HepG2 (cell line): ENCODE data around the gene CMPK1. TPM values are rescaled to one million over a fixed set of nuclear protein-coding genes. Genes with fewer than 3 reads are reported as not detected.

Experiments used
- CENPT ChIP-seq: sonication (generic); formaldehyde crosslinking; IDR thresholded peaks from 2 replicates; pipeline ENCODE4 v1.8.0; 2022; ENCODE audit warnings: low read depth, mild to moderate bottlenecking, moderate library complexity, missing genetic modification reagents
- EEA1 ChIP-seq: sonication (generic); formaldehyde crosslinking; IDR thresholded peaks from 2 replicates; pipeline ENCODE4 v1.5.1; 2020; ENCODE audit warnings: mild to moderate bottlenecking, missing genetic modification reagents, borderline replicate concordance
- EHMT2 ChIP-seq: fragments of 200-600 bp; sonication (generic); IDR thresholded peaks from 2 replicates; pipeline ENCODE4 v1.7.0; 2017; ENCODE audit warnings: antibody characterized with exemption, low read depth, low read length, borderline replicate concordance
- ETV5 ChIP-seq: IDR thresholded peaks from 2 replicates; pipeline ENCODE4 v1.6.1; 2018; ENCODE audit warnings: missing biosample characterization, missing genetic modification reagents, inconsistent platforms, borderline replicate concordance
- HNF4A ChIP-seq: sonication (generic); formaldehyde crosslinking; IDR thresholded peaks from 2 replicates; pipeline ENCODE4 v1.4.0; 2020; ENCODE audit warnings: missing genetic modification reagents
- KAT8 ChIP-seq: IDR thresholded peaks from 2 replicates; pipeline ENCODE4 v1.6.1; 2016; ENCODE audit warnings: missing genetic modification reagents, missing compliant biosample characterization
- MXD4 ChIP-seq: IDR thresholded peaks from 2 replicates; pipeline ENCODE4 v1.6.1; 2016; ENCODE audit warnings: mild to moderate bottlenecking, missing biosample characterization, missing genetic modification reagents
- MYC ChIP-seq: sonication (generic); formaldehyde crosslinking; IDR thresholded peaks from 2 replicates; pipeline ENCODE4 v1.9.0; 2021; ENCODE audit warnings: missing genetic modification reagents, borderline replicate concordance
- NFKB2 ChIP-seq: sonication (generic); formaldehyde crosslinking; IDR thresholded peaks from 2 replicates; pipeline ENCODE4 v1.4.0; 2020; ENCODE audit warnings: missing genetic modification reagents, borderline replicate concordance
- PRMT3 ChIP-seq: sonication (generic); formaldehyde crosslinking; IDR thresholded peaks from 2 replicates; pipeline ENCODE4 v1.8.1; 2022; ENCODE audit warnings: low read depth, mild to moderate bottlenecking, moderate library complexity, missing genetic modification reagents, borderline replicate concordance
- RBM22 ChIP-seq: fragments of 200-400 bp; formaldehyde crosslinking; optimal IDR thresholded peaks from 2 replicates; pipeline ENCODE3; 2017; ENCODE audit warnings: mild to moderate bottlenecking, low read length, moderate library complexity
- SP4 ChIP-seq: sonication (generic); formaldehyde crosslinking; IDR thresholded peaks from 2 replicates; pipeline ENCODE4 v1.8.1; 2023; ENCODE audit warnings: mild to moderate bottlenecking, missing genetic modification reagents
- SSRP1 ChIP-seq: IDR thresholded peaks from 2 replicates; pipeline ENCODE4 v1.6.1; 2016; ENCODE audit warnings: control low read depth
- TBL1XR1 ChIP-seq: fragments of 150-350 bp; IDR thresholded peaks from 2 replicates; pipeline ENCODE4 v1.6.1; 2014; ENCODE audit warnings: borderline replicate concordance, low read length; ENCODE audit not compliant: partially characterized antibody
- TBX2 ChIP-seq: sonication (generic); formaldehyde crosslinking; IDR thresholded peaks from 2 replicates; pipeline ENCODE4 v1.5.0; 2020; ENCODE audit warnings: missing genetic modification reagents, mild to moderate bottlenecking, borderline replicate concordance
- ZFP1 ChIP-seq: IDR thresholded peaks from 2 replicates; pipeline ENCODE4 v1.6.1; 2016
- ZKSCAN8 ChIP-seq: IDR thresholded peaks from 2 replicates; pipeline ENCODE4 v1.6.1; 2016; ENCODE audit warnings: borderline replicate concordance, missing genetic modification reagents, missing compliant biosample characterization
- ZNF619 ChIP-seq: sonication (generic); formaldehyde crosslinking; IDR thresholded peaks from 2 replicates; pipeline ENCODE4 v1.4.0; 2020; ENCODE audit warnings: mild to moderate bottlenecking, missing genetic modification reagents
- ZNF644 ChIP-seq: IDR thresholded peaks from 2 replicates; pipeline ENCODE4 v1.6.1; 2016; ENCODE audit warnings: low read depth
- ZNF75D ChIP-seq: sonication (generic); formaldehyde crosslinking; IDR thresholded peaks from 2 replicates; pipeline ENCODE4 v1.8.1; 2023; ENCODE audit warnings: missing genetic modification reagents, mild to moderate bottlenecking, borderline replicate concordance
- polyA plus RNA-seq, 8 experiments: library from polyadenylated mRNA; depleted of rRNA in 3 of 8; stranded (reverse) in 7 of 8; unstranded in 1 of 8; fragments of >200 nt; fragmentation: Illumina TruSeq in 4 of 8; extraction: Trizol in 4 of 8; gene quantifications; 2 replicates each; pipeline versions ENCODE4 v1.2.1 to v1.2.3, GENCODE V29; 2011 to 2016; ENCODE audit warnings: low read depth in 4 of 8, missing spikeins in 1 of 8, mixed read lengths in 1 of 8; ENCODE audit not compliant: insufficient read depth in 1 of 8
- total RNA-seq, 5 experiments: library from RNA; depleted of rRNA; stranded (reverse); fragments of >200 nt; fragmentation: Illumina TruSeq; extraction: Trizol; gene quantifications; 2 replicates each; pipeline ENCODE4 v1.2.3, GENCODE V29; 2016; ENCODE audit warnings: low read depth in 1 of 5
- TF ChIP-seq, protein P1 (sequence below): IDR thresholded peaks from 2 replicates; pipeline ENCODE4 v1.6.1; 2012; ENCODE audit warnings: inconsistent platforms
- TF ChIP-seq, protein P2 (sequence below): sonication (generic); formaldehyde crosslinking; IDR thresholded peaks from 2 replicates; pipeline ENCODE4 v1.5.0; 2020; ENCODE audit warnings: mild to moderate bottlenecking, missing genetic modification reagents, moderate library complexity
- TF ChIP-seq, protein P3 (sequence below): IDR thresholded peaks from 2 replicates; pipeline ENCODE4 v1.6.1; 2018; ENCODE audit warnings: missing genetic modification reagents
- TF ChIP-seq, protein P4 (sequence below): sonication (generic); formaldehyde crosslinking; IDR thresholded peaks from 2 replicates; pipeline ENCODE4 v1.9.0; 2021; ENCODE audit warnings: missing genetic modification reagents, borderline replicate concordance
- TF ChIP-seq, protein P5 (sequence below): sonication (generic); formaldehyde crosslinking; IDR thresholded peaks from 2 replicates; pipeline ENCODE4 v1.4.0; 2020; ENCODE audit warnings: missing genetic modification reagents
- TF ChIP-seq, protein P6 (sequence below): sonication (generic); formaldehyde crosslinking; IDR thresholded peaks from 2 replicates; pipeline ENCODE4 v1.4.0; 2020; ENCODE audit warnings: missing genetic modification reagents

The CMPK1 gene
- total and polyA plus RNA-seq, 2 of the 13 experiments (the other 11 are each of a cell fraction or from before 2014, with no cell fraction given), result 38.3 to 92.0 TPM

DNA sequence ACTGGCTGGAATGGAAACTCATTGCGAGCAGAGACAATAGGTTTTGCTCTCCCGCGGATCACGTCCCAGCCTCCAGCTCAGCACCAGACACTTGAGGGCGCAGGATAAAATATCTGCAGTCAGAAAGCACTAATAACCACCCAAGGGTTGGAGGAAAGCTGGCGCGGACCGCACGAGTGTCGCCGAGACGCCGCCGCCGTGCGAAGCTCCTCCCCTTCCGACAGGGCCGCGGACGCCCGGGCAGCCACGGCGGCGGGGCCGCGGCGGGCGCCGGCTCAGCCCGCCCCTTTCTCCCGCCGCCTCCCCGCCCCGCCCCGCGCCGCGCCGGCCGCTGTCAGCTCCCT is at the start of gene CMPK1 (continued):
- TF ChIP-seq, protein P1, sequence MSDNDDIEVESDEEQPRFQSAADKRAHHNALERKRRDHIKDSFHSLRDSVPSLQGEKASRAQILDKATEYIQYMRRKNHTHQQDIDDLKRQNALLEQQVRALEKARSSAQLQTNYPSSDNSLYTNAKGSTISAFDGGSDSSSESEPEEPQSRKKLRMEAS, result peak; percentile 72; the same call in 1 of the 2 replicates
- TF ChIP-seq ETV5 (CRISPR knock-in tag) (no peak), ZNF619 (CRISPR knock-in tag) (peak; percentile 57; the same call in 1 of the 2 replicates), SSRP1 (CRISPR knock-in tag) (no peak), MXD4 (CRISPR knock-in tag) (no peak), ZFP1 (CRISPR knock-in tag) (0 out of 2 replicates have a peak, but pooled peaks have one; percentile 35), PRMT3 (0 out of 2 replicates have a peak, but pooled peaks have one; percentile 6), SP4 (peak; percentile 44; the same call in 1 of the 2 replicates), ZNF644 (CRISPR knock-in tag) (0 out of 2 replicates have a peak, but pooled peaks have one; percentile 48), EEA1 (CRISPR knock-in tag) (no peak), EHMT2 (no peak), ZKSCAN8 (CRISPR knock-in tag) (no peak), ZNF75D (no peak), KAT8 (peak; percentile 25), NFKB2 (CRISPR knock-in tag) (peak; percentile 33; the same call in 1 of the 2 replicates), TBX2 (peak; percentile 53), TBL1XR1 (no peak), CENPT (CRISPR knock-in tag) (no peak), HNF4A (CRISPR knock-in tag) (no peak), MYC (CRISPR knock-in tag) (no peak), RBM22 (no peak)
- TF ChIP-seq, protein P2, sequence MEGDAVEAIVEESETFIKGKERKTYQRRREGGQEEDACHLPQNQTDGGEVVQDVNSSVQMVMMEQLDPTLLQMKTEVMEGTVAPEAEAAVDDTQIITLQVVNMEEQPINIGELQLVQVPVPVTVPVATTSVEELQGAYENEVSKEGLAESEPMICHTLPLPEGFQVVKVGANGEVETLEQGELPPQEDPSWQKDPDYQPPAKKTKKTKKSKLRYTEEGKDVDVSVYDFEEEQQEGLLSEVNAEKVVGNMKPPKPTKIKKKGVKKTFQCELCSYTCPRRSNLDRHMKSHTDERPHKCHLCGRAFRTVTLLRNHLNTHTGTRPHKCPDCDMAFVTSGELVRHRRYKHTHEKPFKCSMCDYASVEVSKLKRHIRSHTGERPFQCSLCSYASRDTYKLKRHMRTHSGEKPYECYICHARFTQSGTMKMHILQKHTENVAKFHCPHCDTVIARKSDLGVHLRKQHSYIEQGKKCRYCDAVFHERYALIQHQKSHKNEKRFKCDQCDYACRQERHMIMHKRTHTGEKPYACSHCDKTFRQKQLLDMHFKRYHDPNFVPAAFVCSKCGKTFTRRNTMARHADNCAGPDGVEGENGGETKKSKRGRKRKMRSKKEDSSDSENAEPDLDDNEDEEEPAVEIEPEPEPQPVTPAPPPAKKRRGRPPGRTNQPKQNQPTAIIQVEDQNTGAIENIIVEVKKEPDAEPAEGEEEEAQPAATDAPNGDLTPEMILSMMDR (CRISPR knock-in tag), result peak; percentile 55
- TF ChIP-seq, protein P3, sequence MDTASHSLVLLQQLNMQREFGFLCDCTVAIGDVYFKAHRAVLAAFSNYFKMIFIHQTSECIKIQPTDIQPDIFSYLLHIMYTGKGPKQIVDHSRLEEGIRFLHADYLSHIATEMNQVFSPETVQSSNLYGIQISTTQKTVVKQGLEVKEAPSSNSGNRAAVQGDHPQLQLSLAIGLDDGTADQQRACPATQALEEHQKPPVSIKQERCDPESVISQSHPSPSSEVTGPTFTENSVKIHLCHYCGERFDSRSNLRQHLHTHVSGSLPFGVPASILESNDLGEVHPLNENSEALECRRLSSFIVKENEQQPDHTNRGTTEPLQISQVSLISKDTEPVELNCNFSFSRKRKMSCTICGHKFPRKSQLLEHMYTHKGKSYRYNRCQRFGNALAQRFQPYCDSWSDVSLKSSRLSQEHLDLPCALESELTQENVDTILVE, result peak; percentile 78; the same call in 1 of the 2 replicates
- TF ChIP-seq, protein P4, sequence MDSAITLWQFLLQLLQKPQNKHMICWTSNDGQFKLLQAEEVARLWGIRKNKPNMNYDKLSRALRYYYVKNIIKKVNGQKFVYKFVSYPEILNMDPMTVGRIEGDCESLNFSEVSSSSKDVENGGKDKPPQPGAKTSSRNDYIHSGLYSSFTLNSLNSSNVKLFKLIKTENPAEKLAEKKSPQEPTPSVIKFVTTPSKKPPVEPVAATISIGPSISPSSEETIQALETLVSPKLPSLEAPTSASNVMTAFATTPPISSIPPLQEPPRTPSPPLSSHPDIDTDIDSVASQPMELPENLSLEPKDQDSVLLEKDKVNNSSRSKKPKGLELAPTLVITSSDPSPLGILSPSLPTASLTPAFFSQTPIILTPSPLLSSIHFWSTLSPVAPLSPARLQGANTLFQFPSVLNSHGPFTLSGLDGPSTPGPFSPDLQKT, result no peak
- TF ChIP-seq, protein P5, sequence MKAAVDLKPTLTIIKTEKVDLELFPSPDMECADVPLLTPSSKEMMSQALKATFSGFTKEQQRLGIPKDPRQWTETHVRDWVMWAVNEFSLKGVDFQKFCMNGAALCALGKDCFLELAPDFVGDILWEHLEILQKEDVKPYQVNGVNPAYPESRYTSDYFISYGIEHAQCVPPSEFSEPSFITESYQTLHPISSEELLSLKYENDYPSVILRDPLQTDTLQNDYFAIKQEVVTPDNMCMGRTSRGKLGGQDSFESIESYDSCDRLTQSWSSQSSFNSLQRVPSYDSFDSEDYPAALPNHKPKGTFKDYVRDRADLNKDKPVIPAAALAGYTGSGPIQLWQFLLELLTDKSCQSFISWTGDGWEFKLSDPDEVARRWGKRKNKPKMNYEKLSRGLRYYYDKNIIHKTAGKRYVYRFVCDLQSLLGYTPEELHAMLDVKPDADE (CRISPR knock-in tag), result no peak
- TF ChIP-seq, protein P6, sequence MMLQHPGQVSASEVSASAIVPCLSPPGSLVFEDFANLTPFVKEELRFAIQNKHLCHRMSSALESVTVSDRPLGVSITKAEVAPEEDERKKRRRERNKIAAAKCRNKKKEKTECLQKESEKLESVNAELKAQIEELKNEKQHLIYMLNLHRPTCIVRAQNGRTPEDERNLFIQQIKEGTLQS (CRISPR knock-in tag), result no peak
